Lower leg skin (tissue), 3 donors: ENCODE results near the gene HES1.

Experiments
- CTCF ChIP-seq, 3 donors: fragments of 450-650 bp; IDR thresholded peaks; one replicate each; pipeline ENCODE4 v1.5.1; 2016; ENCODE audit warnings: antibody characterized with exemption in 3 of 3, mild to moderate bottlenecking in 3 of 3, moderate library complexity in 2 of 3
- POLR2A ChIP-seq, 2 donors: fragments of 450-650 bp; IDR thresholded peaks; one replicate each; pipeline ENCODE4 v1.6.1; 2016 to 2017; ENCODE audit warnings: antibody characterized with exemption in 2 of 2, mild to moderate bottlenecking in 1 of 2, moderate library complexity in 1 of 2

GRCh38 chr3:194135516-194135805, 487 bp upstream of the HES1 start:
- TF ChIP-seq CTCF (IDR thresholded peaks at IDR 0.05) (no peak), POLR2A (IDR thresholded peaks at IDR 0.05) (no peak)
